Nephron (organoid): Measurements from ENCODE around the gene KIF16B.
A peak's percentile ranks its signal among the peaks of the same experiment; 100 is the strongest.

ENCODE experiments used
- H3K27ac Mint-ChIP-seq, 3 experiments: 2 replicates each; pipeline ENCODE4 v1.8.0; 2020; ENCODE audit warnings: mixed read lengths in 3 of 3, mild to moderate bottlenecking in 2 of 3, moderate library complexity in 1 of 3
- H3K27me3 Mint-ChIP-seq: 2 replicates; pipeline ENCODE4 v1.8.0; 2021; ENCODE audit warnings: low read depth, mild to moderate bottlenecking, moderate library complexity, mixed read lengths
- H3K36me3 Mint-ChIP-seq: 2 replicates; pipeline ENCODE4 v1.8.0; 2020; ENCODE audit warnings: low read depth, mixed read lengths
- H3K4me1 Mint-ChIP-seq: 2 replicates; pipeline ENCODE4 v1.8.0; 2020; ENCODE audit warnings: mixed read lengths
- H3K4me3 Mint-ChIP-seq, 3 experiments: 2 replicates each; pipeline ENCODE4 v1.8.0; 2020; ENCODE audit warnings: mild to moderate bottlenecking in 3 of 3, mixed read lengths in 3 of 3, moderate library complexity in 2 of 3
- H3K9me3 Mint-ChIP-seq: 2 replicates; pipeline ENCODE4 v1.8.0; 2020; ENCODE audit warnings: mixed read lengths
- TF ChIP-seq, protein P1 (sequence below), 3 experiments: fragments of 200-600 bp; sonication (generic); IDR thresholded peaks; one replicate each; pipeline ENCODE4 v1.5.0; 2021; ENCODE audit warnings: antibody characterized with exemption in 3 of 3; ENCODE audit not compliant: unreplicated experiment in 3 of 3

The KIF16B gene

DNA sequence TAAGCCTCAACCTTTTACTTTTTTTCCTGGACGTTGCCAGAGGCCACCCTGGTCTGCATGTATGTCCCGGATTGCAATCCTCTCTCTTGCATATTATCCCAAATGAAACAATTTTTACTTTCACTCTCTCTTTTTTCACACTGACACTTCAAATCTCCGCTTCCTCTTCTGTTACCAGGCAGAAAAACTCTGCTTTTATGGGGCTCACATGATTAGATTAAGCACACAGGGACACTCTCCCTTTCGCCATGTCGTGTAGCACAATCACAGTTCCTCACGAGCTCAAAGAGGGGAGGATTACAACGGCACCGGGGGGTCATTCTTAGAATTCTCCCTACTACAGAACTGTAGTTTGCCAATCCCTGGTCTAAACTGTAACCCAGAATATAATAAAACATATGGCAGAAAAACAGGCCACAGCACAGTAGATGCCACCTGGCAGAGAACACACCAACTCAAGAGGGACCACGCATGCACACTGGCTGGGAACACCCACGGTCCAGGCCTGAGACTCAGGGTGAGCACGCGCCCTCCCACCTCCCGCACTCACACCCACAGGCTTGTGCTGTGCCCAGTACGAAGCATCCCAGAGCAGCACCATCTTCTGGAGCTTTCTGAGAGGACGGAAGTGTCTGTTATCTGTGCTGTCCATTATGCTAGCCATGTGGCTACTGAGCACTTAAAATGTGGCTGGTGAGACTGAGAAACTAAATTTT lies 288.7 kb downstream of the KIF16B start:
- peaks cover 17% of the 10 kb centered on the region for H3K9me3 Mint-ChIP-seq

DNA sequence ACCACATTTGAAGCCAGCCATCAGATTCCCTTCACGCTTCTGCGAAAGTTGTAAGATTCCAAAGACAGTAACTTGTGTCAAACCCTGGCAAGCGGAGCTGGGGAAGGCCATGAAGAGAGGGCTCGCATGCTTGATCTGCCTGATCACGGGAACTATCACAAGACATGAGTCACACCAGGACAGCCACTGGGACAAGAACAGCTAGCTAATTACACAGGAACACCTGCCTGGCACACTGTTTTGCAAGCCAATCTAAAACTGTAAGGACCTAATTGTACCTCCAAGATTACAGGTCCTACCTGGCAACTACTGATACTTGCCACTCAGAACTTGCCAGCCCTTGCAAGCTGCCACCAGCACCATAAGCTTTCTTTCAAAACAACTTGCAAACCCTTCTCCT lies 289.3 kb downstream of the KIF16B start:
- no peaks in the 10 kb centered on the region for H3K27me3 Mint-ChIP-seq
- H3K36me3 Mint-ChIP-seq = peaks cover 31% of the 10 kb centered on the region
- peaks cover 5% of the 10 kb centered on the region for H3K4me1 Mint-ChIP-seq
- TF ChIP-seq, protein P1, sequence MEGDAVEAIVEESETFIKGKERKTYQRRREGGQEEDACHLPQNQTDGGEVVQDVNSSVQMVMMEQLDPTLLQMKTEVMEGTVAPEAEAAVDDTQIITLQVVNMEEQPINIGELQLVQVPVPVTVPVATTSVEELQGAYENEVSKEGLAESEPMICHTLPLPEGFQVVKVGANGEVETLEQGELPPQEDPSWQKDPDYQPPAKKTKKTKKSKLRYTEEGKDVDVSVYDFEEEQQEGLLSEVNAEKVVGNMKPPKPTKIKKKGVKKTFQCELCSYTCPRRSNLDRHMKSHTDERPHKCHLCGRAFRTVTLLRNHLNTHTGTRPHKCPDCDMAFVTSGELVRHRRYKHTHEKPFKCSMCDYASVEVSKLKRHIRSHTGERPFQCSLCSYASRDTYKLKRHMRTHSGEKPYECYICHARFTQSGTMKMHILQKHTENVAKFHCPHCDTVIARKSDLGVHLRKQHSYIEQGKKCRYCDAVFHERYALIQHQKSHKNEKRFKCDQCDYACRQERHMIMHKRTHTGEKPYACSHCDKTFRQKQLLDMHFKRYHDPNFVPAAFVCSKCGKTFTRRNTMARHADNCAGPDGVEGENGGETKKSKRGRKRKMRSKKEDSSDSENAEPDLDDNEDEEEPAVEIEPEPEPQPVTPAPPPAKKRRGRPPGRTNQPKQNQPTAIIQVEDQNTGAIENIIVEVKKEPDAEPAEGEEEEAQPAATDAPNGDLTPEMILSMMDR (IDR thresholded peaks at IDR 0.05; ENCODE audit: unreplicated experiment in 3 of 3) = no peak
- H3K4me3 Mint-ChIP-seq = no peak overlapping the region
- peaks cover 17% of the 10 kb centered on the region for H3K9me3 Mint-ChIP-seq
- peak overlapping the region in 1 of 3 experiments; percentile 21 for H3K27ac Mint-ChIP-seq

More for the DNA sequence above, 288.7 kb downstream of the KIF16B start:
- Mint-ChIP-seq H3K4me1 (peaks cover 3% of the 10 kb centered on the region), H3K36me3 (peaks cover 31% of the 10 kb centered on the region), H3K4me3 (no peak overlapping the region), H3K27me3 (no peaks in the 10 kb centered on the region), H3K27ac (peak overlapping the region in 1 of 3 experiments; percentile 21)
- TF ChIP-seq, protein P1 (IDR thresholded peaks at IDR 0.05; ENCODE audit: unreplicated experiment in 3 of 3) = no peak

DNA sequence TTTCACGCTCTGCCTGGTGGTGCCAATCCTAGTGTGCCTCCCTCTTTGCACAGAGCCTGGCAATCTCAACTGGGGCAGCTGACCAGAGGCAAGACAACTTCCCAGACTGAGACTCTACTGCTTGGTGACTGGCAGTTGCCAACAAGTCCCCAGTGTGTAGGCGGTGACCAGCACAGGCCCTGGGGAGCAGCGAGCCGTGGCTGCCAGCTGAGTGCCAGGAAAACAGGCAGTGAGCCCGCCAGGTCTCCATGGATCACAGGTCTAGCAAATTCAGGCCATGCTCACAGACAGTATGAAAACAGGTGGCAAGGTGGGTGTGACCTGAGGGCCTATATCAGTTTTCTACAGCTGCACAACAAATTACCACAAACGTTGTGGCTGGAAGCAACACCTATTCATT lies 289.9 kb downstream of the KIF16B start:
- Mint-ChIP-seq H3K4me1 (peaks cover 5% of the 10 kb centered on the region), H3K27ac (no peak overlapping the region), H3K36me3 (peaks cover 31% of the 10 kb centered on the region), H3K4me3 (no peak overlapping the region), H3K27me3 (no peaks in the 10 kb centered on the region), H3K9me3 (peaks cover 17% of the 10 kb centered on the region)
- TF ChIP-seq, protein P1 (IDR thresholded peaks at IDR 0.05; ENCODE audit: unreplicated experiment in 3 of 3) = no peak

DNA sequence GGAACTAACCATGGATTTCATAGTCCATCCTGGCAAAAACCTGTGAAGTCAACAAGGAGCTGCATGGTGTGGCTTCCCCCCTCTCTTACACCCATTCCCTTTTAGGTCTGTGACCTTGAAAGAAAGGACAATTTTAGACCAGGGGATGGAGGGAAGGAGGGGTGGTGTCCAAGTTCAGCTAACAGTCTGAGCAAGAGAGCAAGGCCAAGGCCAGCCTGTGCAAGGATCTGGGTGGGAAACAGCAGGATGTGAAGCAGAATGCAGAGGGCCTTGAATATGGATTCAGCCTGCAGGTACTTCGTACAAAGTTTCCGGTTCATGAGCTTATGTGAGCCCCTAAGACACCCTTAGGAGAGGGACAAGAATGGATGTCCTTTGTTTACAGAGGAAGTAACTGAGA lies 293.0 kb downstream of the KIF16B start:
- TF ChIP-seq, protein P1 (IDR thresholded peaks at IDR 0.05; ENCODE audit: unreplicated experiment in 3 of 3) = no peak
- H3K36me3 Mint-ChIP-seq = peaks cover 26% of the 10 kb centered on the region
- no peaks in the 10 kb centered on the region for H3K27me3 Mint-ChIP-seq
- peaks cover 17% of the 10 kb centered on the region for H3K9me3 Mint-ChIP-seq
- peak overlapping the region; percentile 73 to 87 (median 83) for H3K27ac Mint-ChIP-seq
- H3K4me3 Mint-ChIP-seq = no peak overlapping the region
- H3K4me1 Mint-ChIP-seq = peaks cover 18% of the 10 kb centered on the region

DNA sequence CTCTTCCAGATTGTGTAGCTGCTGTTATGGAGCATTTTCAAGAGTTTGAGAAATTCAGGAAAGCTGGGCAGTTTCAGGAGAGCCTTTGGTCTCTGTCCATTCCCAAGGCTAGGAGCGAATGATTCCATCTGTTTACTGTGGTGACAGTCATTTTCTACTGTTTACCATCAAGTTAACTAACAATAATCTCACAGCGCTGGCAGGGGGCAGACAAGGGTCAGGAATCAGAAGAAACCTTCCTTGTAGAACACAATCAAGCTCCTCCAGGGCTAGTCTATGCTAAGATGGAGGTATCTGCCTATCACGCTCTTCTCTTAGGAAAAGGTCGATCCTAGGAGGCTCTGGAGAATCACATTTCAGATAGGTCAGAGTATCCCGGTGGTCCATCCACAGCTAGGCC lies 293.9 kb downstream of the KIF16B start:
- Mint-ChIP-seq H3K9me3 (peaks cover 15% of the 10 kb centered on the region), H3K4me3 (no peak overlapping the region), H3K27me3 (no peaks in the 10 kb centered on the region), H3K4me1 (peaks cover 22% of the 10 kb centered on the region), H3K27ac (peak overlapping the region; percentile 73 to 87 (median 83)), H3K36me3 (peaks cover 23% of the 10 kb centered on the region)
- TF ChIP-seq, protein P1 (IDR thresholded peaks at IDR 0.05; ENCODE audit: unreplicated experiment in 3 of 3) = no peak
